Heart left ventricle (tissue), 16 donors: ENCODE results near the gene CYTIP. TPM values are rescaled to one million over a fixed set of nuclear protein-coding genes. Genes with fewer than 3 reads are reported as not detected.

ENCODE experiments used
- ATAC-seq, 4 donors: fragments of 200-7000 bp; cut with Tn5 transposase; one replicate each; pipeline ENCODE4 v1.9.1; 2020 to 2022; ENCODE audit warnings: moderate library complexity in 4 of 4, mild to moderate bottlenecking in 3 of 4, moderate number of reproducible peaks in 1 of 4
- DNase-seq, 5 donors: peaks; one replicate each; pipeline ENCODE4 v3.0.0-alpha.2; 2020
- H3K27ac ChIP-seq, 12 donors: fragments of 200-600 bp; sonication (generic) in 4 of 12; one replicate each; pipeline versions ENCODE4 v1.5.0 to v1.8.0; 2016 to 2022; ENCODE audit warnings: mild to moderate bottlenecking in 2 of 12
- H3K27me3 ChIP-seq, 9 donors: fragments of 200-600 bp; sonication (generic) in 2 of 9; one replicate each; pipeline versions ENCODE4 v1.5.1 to v1.8.0; 2016 to 2022; ENCODE audit warnings: mild to moderate bottlenecking in 3 of 9
- H3K36me3 ChIP-seq, 9 donors: fragments of 200-600 bp; sonication (generic) in 2 of 9; one replicate each; pipeline versions ENCODE4 v1.5.0 to v1.8.0; 2018 to 2022; ENCODE audit warnings: mild to moderate bottlenecking in 2 of 9
- H3K4me1 ChIP-seq, 12 donors: fragments of 200-600 bp; sonication (generic) in 4 of 12; one replicate each; pipeline versions ENCODE4 v1.5.0 to v1.8.0; 2016 to 2022; ENCODE audit warnings: mild to moderate bottlenecking in 3 of 12
- H3K4me3 ChIP-seq, 12 donors: fragments of 200-600 bp; sonication (generic) in 4 of 12; one replicate each; pipeline versions ENCODE4 v1.5.0 to v1.8.0; 2017 to 2022; ENCODE audit warnings: mild to moderate bottlenecking in 9 of 12, moderate library complexity in 4 of 12
- H3K9me3 ChIP-seq, 12 donors: fragments of 200-600 bp; sonication (generic) in 4 of 12; one replicate each; pipeline versions ENCODE4 v1.5.0 to v1.8.0; 2016 to 2022; ENCODE audit warnings: mild to moderate bottlenecking in 1 of 12
- CTCF ChIP-seq, 12 donors: fragments of 200-600 bp; sonication (generic) in 4 of 12; IDR thresholded peaks; one replicate each; pipeline versions ENCODE4 v1.5.0 to v1.8.0; 2018 to 2022; ENCODE audit warnings: antibody characterized with exemption in 12 of 12, mild to moderate bottlenecking in 5 of 12
- POLR2A ChIP-seq, 2 donors: fragments of 450-650 bp; IDR thresholded peaks; one replicate each; pipeline ENCODE4 v1.6.1; 2017; ENCODE audit warnings: antibody characterized with exemption in 2 of 2, mild to moderate bottlenecking in 2 of 2, moderate library complexity in 2 of 2
- WGBS, 4 donors: extraction: QIAGEN DNeasy Blood & Tissue Kit in 2 of 4; methylation state at CpG; one replicate each; pipeline versions ENCODE4 v1.1.5 to v1.1.7; 2013 to 2018; 5-methylcytosine and 5-hydroxymethylcytosine counted together
- intact Hi-C, 10 donors: fragments of 100-400 bp; cut with DNase I; formaldehyde crosslinking; loops; one replicate each; pipeline versions ENCODE4 v1.11.1 to v1.14.2; 2022
- polyA plus RNA-seq, 2 donors: library from polyadenylated mRNA; stranded (reverse); fragments of 200-250 nt; gene quantifications; one replicate each; pipeline ENCODE4 v1.2.3, GENCODE V29; 2013
- total RNA-seq, 9 donors: library from RNA; depleted of rRNA in 2 of 9; stranded (reverse); fragments of >200 nt in 2 of 9; fragmentation: NEBNext Ultra II Directional in 3 of 9; extraction: Animal tissue kit (Norgen Biotek cat#: 25700) in 3 of 9; gene quantifications; one replicate each; pipeline versions ENCODE4 v1.1.0 to v1.2.4, GENCODE V29; 2016 to 2023
- donor health status: ischemic (EF 13 %, LVEDD 7.1; RV severe dilation, severe dysfunction).
- donor health status: healthy with polysubstance abuse.
- donor health status: DM: no; HTN: yes; CAD: no.
- donor health status: DM: no; HTN: no; CAD: no.
- donor health status: ischemic (EF 25% LVEDD 6.9; RV normal size, moderate dysfunction).
- donor health status: ischemic (EF 25% LVEDD 5.7; RV mildly dilated, moderate dysfunction).
- donor health status: healthy.
- donor health status: DM: yes; HTN: yes; CAD: no.
- donor health status: ischemic (EF 35%, LVEDD 5.7; RV mildly dilated, moderate dysfunction).
- donor health status: nonischemic (EF 11% LVEDD 7.7; RV severe dilation, severe dysfunction).
- donor health status: DM: yes; HTN: yes; CAD: no.
- donor health status: PGD.
- donor health status: ischemic (EF 29% LVEDD 5.4; RV normal size, mild dysfunction).
- donor health status: nonischemic (EF 23%, LVEDD 6.1; RV moderate dilation, normal function).

CYTIP gene
- total and polyA plus RNA-seq, 11 donors: 0.38 to 12.0 (median 1.4) TPM

- Histone ChIP-seq H3K4me3 (no peak overlapping the region), H3K27ac (peak overlapping the region in 1 of 12 donors; percentile 70), H3K36me3 (peaks cover 0 to 51% (median 0%) of the 10 kb centered on the region in 9 donors), H3K9me3 (no peaks in the 10 kb centered on the region), H3K4me1 (peaks cover 0 to 66% (median 14%) of the 10 kb centered on the region in 12 donors), H3K27me3 (no peaks in the 10 kb centered on the region)
- DNase-seq (no peak), ATAC-seq (no peak)
- intact Hi-C loops: no loop called here
- 51 to 68% (median 65%) methylated on average over 2 of the region's 2 CpGs for WGBS, 4 donors
- TF ChIP-seq CTCF (IDR thresholded peaks at IDR 0.05) (no peak), POLR2A (IDR thresholded peaks at IDR 0.05) (no peak)
Measured at GRCh38 chr2:157432475-157433106, 11.3 kb downstream of the CYTIP start.

DNA sequence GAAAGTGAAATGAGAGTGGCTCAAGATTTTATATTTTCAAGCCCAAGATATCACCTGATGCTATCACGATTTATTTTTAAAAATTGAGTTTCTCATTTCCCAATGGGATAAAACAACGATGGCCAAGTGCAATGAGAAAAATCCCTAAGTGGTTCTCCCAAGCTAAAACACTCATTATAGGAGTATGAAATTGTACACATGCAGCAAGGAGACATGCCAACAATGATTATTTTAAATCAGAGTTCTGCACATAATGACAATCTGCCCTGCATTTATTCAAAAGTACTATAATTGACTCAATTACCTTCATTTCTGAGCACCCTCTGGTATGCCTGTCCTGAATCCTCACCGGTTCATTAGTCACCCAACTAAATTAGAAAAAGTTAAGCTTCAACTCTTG lies 12.7 kb downstream of the CYTIP start:
- no peak for DNase-seq
- intact Hi-C loops: no loop called here
- Histone ChIP-seq H3K9me3 (peaks cover 0 to 5% (median 2%) of the 10 kb centered on the region in 12 donors), H3K4me3 (no peak overlapping the region), H3K27ac (no peak overlapping the region), H3K36me3 (peaks cover 0 to 65% (median 0%) of the 10 kb centered on the region in 9 donors), H3K4me1 (peaks cover 0 to 64% (median 16%) of the 10 kb centered on the region in 12 donors), H3K27me3 (no peaks in the 10 kb centered on the region)
- ATAC-seq: no peak
- 75 to 80% (median 79%) methylated on average over 3 of the region's 3 CpGs for WGBS, 4 donors
- TF ChIP-seq POLR2A (IDR thresholded peaks at IDR 0.05) (no peak), CTCF (IDR thresholded peaks at IDR 0.05) (no peak)

DNA sequence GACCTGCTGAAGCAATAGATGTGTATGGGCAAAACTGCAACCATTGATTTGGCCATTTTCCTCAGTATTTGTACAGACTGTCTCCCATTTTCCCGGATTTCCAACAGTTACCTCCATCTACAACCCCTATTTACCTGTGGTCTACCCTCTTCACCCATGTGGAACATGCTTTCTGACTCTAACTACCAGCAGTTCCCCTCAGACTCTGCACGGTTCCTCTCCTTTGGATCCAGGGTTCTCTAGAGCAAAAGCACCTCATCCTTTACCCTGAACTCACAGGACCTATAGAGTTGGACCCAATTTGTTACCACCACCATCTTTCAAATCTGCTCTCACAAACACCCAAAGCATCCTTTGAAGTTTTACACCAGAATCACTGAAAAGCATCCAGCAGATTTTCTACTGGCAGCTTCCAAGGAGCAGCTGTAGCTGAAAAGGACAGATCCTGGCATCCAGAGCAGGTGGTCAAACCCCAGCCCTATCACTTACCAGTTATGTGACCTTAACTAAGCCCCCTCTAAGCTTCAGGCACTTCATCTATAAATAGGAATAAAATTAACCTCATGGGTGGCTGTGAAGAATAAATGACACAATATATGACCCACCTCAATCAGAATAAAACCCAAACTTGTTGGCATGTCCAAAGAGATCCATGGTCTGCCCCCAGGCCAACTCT lies 15.3 kb downstream of the CYTIP start:
- Histone ChIP-seq H3K4me1 (peaks cover 0 to 40% (median 4%) of the 10 kb centered on the region in 12 donors), H3K4me3 (no peak overlapping the region), H3K27ac (no peak overlapping the region), H3K9me3 (peaks cover 0 to 21% (median 11%) of the 10 kb centered on the region in 12 donors), H3K27me3 (no peaks in the 10 kb centered on the region), H3K36me3 (peaks cover 0 to 73% (median 0%) of the 10 kb centered on the region in 9 donors)
- DNase-seq: no peak
- TF ChIP-seq POLR2A (IDR thresholded peaks at IDR 0.05): no peak
- no peak for TF ChIP-seq CTCF (IDR thresholded peaks at IDR 0.05)
- intact Hi-C loops: no loop called here
- ATAC-seq: no peak
- 81 to 88% (median 85%) methylated on average over 2 of the region's 2 CpGs for WGBS, 4 donors

- H3K4me1 ChIP-seq: peaks cover 0 to 33% (median 0%) of the 10 kb centered on the region in 12 donors
- TF ChIP-seq CTCF (IDR thresholded peaks at IDR 0.05) (no peak), POLR2A (IDR thresholded peaks at IDR 0.05) (no peak)
- ATAC-seq: peak in 1 of 4 donors; percentile 65
- intact Hi-C loops: no loop called here
- no peak overlapping the region for H3K4me3 ChIP-seq
- H3K27me3 ChIP-seq: no peaks in the 10 kb centered on the region
- H3K27ac ChIP-seq: no peak overlapping the region
- peaks cover 0 to 74% (median 0%) of the 10 kb centered on the region in 9 donors for H3K36me3 ChIP-seq
- no peak for DNase-seq
- peaks cover 0 to 23% (median 11%) of the 10 kb centered on the region in 12 donors for H3K9me3 ChIP-seq
Measured at GRCh38 chr2:157427922-157428303, 16.0 kb downstream of the CYTIP start.
